Activated naive CD4-positive, alpha-beta T cell treated with anti-CD3 and anti-CD28 coated beads, Interleukin-2, amount 50 U/mL, for 24 hours (primary cell): ENCODE data around the gene TRPC4AP.

ENCODE experiments used
- H3K27ac Mint-ChIP-seq: one replicate; pipeline ENCODE4 v1.8.0; 2021; ENCODE audit warnings: mild to moderate bottlenecking, mixed read lengths
- H3K27me3 Mint-ChIP-seq: one replicate; pipeline ENCODE4 v1.8.0; 2021; ENCODE audit warnings: mixed read lengths
- H3K36me3 Mint-ChIP-seq: one replicate; pipeline ENCODE4 v1.8.0; 2021; ENCODE audit warnings: mixed read lengths
- H3K4me1 Mint-ChIP-seq: one replicate; pipeline ENCODE4 v1.8.0; 2021; ENCODE audit warnings: mixed read lengths
- H3K4me3 Mint-ChIP-seq: one replicate; pipeline ENCODE4 v1.8.0; 2021; ENCODE audit warnings: mild to moderate bottlenecking, mixed read lengths
- H3K9me3 Mint-ChIP-seq: one replicate; pipeline ENCODE4 v1.8.0; 2021; ENCODE audit warnings: mixed read lengths

Gene TRPC4AP

DNA sequence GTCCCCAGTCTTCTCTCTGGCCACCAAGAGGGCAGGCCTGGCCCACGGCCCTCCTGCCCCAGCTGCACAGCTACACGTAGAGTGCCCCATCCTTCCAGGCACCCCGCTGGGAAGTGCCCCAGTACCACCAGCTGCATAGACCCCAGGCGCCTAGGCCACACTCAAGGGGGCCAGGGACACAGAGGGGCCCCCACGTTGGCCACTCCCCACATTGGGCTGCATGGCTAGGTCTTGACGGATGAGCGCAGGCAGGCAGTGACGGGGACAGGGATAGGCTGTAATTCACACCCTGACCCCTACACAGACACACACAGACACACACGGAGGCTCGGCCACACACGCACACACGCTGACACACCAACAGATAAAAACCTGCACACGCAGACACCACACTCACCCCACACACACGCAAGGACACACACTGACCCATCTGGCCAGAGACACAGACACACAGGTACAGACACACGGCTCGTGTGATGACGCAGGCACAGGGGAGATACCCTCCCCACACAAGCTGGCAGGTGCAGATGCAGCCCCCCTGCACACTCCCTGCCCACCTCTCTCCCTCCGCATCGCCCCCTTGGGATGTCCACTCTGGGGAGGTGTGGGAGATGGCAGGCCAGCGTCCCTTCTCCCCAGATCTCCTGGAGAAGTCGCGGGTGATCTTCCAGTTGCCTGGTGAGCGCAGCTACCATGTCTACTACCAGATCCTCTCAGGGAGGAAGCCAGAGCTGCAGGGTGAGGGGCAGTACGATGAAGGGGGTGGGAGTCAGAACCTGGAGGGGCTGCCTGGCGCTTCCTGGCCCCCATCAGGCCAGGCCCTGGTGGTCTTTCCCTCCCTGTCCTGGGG is 106.9 kb downstream of the TRPC4AP start:
- no peak overlapping the region for H3K27ac Mint-ChIP-seq
- H3K4me3 Mint-ChIP-seq, result no peak overlapping the region
- H3K27me3 Mint-ChIP-seq, result no peaks in the 10 kb centered on the region

DNA sequence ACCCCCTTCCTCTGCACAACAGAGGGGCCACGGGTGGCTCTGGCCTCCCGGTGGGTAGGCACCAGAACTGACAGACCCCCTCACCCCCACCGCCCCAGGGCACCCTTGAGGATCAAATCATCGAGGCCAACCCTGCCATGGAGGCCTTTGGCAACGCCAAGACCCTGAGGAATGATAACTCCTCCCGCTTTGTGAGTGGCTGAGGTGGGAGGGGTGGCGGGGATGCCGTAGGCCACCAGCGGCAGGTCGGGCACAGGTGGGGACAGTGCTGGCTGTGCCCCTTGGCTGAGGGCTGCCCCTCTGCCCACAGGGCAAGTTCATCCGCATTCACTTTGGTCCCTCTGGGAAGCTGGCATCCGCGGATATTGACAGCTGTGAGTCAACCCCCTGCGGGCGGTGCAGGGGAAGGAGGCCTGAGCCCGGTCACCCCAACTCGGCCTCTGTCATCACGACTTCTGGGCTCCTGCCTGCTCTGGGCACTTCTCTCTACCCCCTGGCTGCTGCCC is 107.8 kb downstream of the TRPC4AP start:
- no peak overlapping the region for H3K4me3 Mint-ChIP-seq
- H3K9me3 Mint-ChIP-seq, result no peaks in the 10 kb centered on the region
- no peaks in the 10 kb centered on the region for H3K36me3 Mint-ChIP-seq
- H3K27me3 Mint-ChIP-seq, result no peaks in the 10 kb centered on the region
- H3K27ac Mint-ChIP-seq, result no peak overlapping the region
- H3K4me1 Mint-ChIP-seq, result no peaks in the 10 kb centered on the region

More for the DNA sequence above, 106.9 kb downstream of the TRPC4AP start:
- Mint-ChIP-seq H3K9me3 (no peaks in the 10 kb centered on the region), H3K36me3 (no peaks in the 10 kb centered on the region), H3K4me1 (no peaks in the 10 kb centered on the region)

DNA sequence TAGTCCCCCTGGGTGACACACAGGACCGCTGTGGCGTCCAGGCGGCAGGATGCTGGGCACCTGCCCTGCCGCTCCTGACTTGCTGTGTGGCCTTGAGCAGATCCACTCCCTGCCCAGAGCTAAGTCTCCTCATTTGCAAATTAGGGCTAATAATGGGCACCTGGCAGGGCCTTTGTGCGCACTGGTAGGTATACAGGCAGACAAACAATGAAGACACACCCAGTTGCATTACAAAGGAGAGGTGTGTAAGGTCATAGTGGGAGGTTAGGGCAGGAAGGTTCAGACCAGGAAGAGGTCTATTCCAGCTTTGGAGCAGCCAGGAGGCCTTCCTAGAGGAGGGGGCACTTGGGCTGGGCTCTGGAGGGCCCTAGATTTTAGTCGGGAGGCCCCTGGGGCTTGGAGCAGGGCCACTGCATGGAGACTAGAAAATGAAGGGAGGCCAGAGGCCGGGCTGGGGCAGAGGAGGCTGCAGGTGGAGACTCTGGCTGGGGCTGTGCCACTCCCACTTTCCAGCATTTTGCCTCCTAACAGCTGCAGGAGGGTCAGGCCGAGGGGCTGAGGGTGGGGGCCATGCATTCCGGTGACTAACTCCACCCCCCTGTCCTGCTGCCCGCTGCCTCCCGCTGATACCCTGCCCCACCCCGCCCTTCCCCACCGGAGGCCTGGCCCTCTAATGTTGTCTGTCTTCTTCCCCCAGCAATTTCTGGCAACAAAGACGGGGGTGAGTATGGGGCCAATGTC is 108.4 kb downstream of the TRPC4AP start:
- Mint-ChIP-seq H3K4me1 (no peaks in the 10 kb centered on the region), H3K27ac (no peak overlapping the region), H3K9me3 (no peaks in the 10 kb centered on the region), H3K36me3 (no peaks in the 10 kb centered on the region), H3K27me3 (no peaks in the 10 kb centered on the region), H3K4me3 (no peak overlapping the region)

DNA sequence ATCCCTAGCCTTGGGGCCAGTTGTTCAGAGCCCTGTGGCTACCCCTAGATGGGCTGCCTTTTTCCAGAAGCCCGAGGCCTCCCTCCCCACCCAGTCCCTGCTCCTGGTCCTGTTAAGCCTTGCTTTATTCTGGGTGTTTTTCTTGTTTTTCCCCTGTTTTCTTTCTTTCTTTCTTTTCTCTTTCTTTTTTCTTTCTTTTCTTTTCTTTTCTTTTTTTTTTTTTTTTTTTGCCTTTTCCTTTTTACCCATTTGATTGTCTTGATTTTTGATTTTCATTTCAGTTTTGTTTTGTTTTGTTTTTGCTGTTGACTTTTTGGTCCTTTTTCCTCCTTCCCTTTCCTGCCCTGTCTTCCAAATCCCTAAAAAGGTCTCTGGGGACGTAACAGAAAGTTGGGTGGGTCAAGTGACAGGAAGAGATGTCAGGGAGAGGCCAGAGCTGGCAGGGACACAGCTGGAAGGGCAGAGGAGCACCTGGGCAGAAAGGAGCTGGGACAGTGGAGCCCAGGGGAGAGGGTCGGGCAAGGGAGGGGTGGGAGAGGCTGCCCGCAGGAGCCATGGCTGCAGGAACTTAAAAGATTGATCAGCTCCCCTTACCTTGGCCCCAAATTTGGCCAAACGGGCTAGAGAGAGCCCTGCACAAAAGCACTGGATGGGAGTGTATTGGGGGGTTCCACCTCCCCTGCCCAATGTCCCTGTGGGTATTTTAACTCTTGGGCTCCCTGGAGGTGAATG is 109.4 kb downstream of the TRPC4AP start:
- H3K4me1 Mint-ChIP-seq, result no peaks in the 10 kb centered on the region
- H3K36me3 Mint-ChIP-seq, result no peaks in the 10 kb centered on the region
- no peak overlapping the region for H3K27ac Mint-ChIP-seq
- H3K27me3 Mint-ChIP-seq, result no peaks in the 10 kb centered on the region
- H3K4me3 Mint-ChIP-seq, result no peak overlapping the region
- H3K9me3 Mint-ChIP-seq, result no peaks in the 10 kb centered on the region

DNA sequence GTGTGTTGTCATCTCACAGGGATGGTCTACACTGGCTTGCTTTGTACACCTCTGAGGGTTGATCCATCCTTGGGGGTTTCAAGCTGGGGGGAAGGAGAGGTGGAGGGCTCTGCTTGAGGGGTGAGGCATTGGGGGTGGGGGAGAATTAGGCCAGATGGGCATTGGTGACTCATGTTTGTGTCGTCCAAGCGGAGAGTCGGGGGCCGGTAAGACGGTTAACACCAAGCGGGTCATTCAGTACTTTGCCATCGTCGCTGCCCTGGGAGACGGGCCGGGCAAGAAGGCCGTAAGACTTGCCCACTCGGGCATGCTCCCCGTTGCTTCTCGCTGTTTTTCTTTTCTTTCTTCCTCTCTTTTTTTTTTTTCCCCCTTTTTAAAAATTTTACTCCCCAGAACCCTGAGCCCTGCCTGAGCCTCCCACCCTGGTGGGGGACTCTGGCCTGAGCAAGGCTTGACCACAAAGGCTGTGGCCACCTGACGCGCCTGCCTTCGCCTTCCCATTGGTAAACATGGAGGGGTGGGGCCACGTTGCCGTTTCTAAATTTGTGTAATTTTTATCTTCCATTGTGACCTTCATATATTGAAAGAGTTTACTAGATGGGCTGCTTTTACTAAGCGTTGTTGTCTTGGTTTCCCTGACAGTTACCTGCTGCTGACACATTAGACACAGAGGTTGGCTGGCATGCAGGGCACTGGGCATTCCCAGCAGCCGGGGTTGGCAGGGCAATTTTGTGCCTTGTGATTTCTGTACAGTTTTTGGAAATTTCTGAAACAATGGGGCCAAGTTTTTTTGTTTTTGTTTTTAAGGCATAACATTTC is 110.1 kb downstream of the TRPC4AP start:
- Mint-ChIP-seq H3K27ac (no peak overlapping the region), H3K4me1 (no peaks in the 10 kb centered on the region), H3K36me3 (no peaks in the 10 kb centered on the region), H3K9me3 (no peaks in the 10 kb centered on the region), H3K4me3 (no peak overlapping the region), H3K27me3 (peaks cover 2% of the 10 kb centered on the region)

DNA sequence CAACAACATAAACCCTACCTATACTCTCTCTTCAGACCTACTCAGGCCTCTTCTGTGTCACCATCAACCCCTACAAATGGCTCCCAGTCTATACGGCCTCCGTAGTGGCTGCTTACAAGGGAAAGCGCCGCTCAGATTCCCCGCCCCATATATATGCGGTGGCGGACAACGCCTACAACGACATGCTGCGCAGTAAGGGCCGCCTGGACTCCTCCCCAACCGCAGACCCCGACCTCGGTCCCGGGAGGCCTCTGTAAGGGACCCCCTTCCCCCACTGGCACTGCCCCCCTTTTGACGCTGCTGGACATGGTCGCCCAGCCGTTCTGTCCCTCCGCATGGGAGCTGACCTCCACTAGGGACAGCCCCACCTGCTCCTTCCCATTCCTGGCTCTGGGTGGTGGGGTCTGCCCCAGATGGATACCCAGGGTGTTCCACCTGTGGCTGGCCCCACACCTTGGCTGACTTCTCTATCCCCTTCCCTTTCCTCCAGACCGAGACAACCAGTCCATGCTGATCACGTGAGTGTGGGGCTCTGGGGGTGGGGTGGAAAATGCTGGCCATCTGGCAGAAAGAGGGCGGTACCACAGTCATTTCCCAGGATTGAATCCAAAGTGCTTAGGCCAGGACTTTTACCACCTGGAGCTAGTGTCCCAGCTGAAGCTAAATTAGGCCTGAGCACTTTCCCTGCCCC is 111.9 kb downstream of the TRPC4AP start:
- H3K36me3 Mint-ChIP-seq, result no peaks in the 10 kb centered on the region
- H3K27me3 Mint-ChIP-seq, result peaks cover 6% of the 10 kb centered on the region
- H3K27ac Mint-ChIP-seq, result no peak overlapping the region
- no peak overlapping the region for H3K4me3 Mint-ChIP-seq
- H3K4me1 Mint-ChIP-seq, result no peaks in the 10 kb centered on the region
- H3K9me3 Mint-ChIP-seq, result no peaks in the 10 kb centered on the region

DNA sequence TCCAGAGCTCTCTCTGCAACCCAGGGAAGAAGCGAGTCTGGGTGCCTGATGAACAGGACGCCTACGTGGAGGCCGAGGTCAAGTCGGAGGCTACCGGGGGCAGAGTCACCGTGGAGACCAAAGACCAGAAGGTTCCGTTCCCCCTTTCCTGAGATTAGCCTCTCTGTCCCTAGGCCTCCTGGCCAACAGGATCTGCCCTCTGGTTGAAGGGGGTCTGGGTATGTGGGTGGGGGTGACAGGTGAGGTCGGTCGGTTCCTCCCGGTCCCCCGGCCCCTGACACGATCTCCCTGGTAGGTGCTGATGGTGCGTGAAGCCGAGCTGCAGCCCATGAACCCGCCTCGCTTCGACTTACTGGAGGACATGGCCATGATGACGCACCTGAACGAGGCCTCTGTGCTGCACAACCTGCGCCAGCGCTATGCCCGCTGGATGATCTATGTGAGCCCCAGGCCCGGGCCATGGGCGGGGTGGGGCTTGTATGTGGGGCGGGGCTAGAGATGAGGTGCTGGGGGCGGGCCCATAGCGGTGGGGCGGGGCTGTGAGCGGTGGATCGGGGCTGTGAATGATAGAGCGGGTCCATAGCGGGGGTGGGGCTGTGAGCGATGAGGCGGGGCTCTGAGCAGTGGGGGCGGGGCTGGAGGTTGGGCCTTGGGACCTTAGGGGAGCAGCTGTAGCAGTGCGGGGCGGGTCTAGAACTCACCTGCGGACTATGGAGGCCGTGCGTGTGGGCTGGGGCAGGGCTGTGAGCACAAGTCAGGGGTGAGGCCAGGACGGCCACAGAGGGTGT is 113.0 kb downstream of the TRPC4AP start:
- no peaks in the 10 kb centered on the region for H3K4me1 Mint-ChIP-seq
- no peaks in the 10 kb centered on the region for H3K36me3 Mint-ChIP-seq
- H3K27ac Mint-ChIP-seq, result no peak overlapping the region
- H3K9me3 Mint-ChIP-seq, result no peaks in the 10 kb centered on the region
- peaks cover 6% of the 10 kb centered on the region for H3K27me3 Mint-ChIP-seq
- no peak overlapping the region for H3K4me3 Mint-ChIP-seq

DNA sequence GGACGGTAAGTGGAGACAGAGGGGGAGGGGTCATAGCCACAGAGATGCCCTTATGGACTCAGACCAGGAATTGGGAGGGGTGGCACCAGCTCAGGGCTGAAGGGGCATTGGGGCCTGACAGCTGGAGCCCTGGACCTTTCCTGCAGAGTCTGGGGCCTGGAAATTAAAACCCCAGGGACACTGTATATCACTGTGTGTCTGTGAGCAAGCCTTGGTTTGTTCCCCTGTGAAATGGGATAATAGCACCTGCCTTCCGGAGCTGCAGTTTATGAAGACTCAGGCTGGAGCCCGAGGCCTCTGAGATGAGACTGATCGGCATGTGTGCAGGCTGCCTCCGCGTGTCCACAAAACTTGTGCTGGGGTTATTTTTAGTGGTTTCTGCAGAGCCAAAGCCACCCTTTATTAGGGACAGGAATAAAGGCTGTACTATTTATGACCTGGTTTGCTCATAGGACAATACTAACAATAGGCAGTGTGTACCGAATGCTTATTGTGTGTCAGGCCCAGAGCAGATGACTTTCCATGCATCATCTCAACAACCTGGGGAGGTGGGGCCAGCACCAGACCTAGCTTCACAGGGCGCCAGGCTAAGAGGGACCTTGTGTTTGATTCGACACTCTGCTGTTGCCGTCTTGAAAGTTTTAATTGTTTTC is 114.4 kb downstream of the TRPC4AP start:
- no peaks in the 10 kb centered on the region for H3K9me3 Mint-ChIP-seq
- H3K27me3 Mint-ChIP-seq, result peaks cover 6% of the 10 kb centered on the region
- no peaks in the 10 kb centered on the region for H3K4me1 Mint-ChIP-seq
- H3K27ac Mint-ChIP-seq, result no peak overlapping the region
- no peaks in the 10 kb centered on the region for H3K36me3 Mint-ChIP-seq
- no peak overlapping the region for H3K4me3 Mint-ChIP-seq

DNA sequence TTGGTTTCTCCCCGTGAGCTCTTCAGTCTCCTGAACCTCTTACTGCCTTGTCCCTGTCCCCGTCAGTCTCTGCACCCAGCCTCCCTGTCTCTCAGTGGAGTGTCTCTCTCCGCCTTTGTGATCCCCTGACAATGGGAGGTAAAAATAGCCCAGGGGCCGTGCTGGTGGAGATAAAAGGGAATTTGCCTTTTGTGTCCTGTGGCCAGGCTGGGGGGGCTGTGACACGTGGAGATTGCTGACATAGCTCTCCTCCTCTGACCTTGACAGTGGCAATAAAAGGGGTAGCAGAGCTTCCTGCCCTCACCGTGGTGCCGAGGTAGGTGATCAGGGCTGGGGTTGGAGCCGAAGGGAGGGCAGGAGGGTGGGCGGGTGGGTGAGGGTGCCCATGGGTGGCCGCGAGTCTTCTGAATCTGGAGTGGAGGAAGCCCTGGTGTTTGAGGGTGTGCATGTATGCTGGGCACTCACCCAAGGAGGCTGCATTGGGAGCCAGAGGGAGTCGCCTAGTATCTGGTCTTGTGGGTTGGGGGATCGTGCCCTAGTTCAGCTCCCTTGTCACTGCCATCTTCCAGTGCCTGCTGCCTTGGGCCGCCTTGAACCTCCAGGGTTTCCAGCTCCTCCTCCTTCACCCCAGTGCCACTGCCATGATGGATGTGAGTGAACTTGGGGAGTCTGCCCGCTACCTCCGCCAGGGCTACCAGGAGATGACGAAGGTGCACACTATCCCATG is 115.1 kb downstream of the TRPC4AP start:
- H3K27ac Mint-ChIP-seq, result no peak overlapping the region
- no peak overlapping the region for H3K4me3 Mint-ChIP-seq
- H3K9me3 Mint-ChIP-seq, result no peaks in the 10 kb centered on the region
- no peaks in the 10 kb centered on the region for H3K36me3 Mint-ChIP-seq
- no peaks in the 10 kb centered on the region for H3K4me1 Mint-ChIP-seq
- H3K27me3 Mint-ChIP-seq, result peaks cover 6% of the 10 kb centered on the region

DNA sequence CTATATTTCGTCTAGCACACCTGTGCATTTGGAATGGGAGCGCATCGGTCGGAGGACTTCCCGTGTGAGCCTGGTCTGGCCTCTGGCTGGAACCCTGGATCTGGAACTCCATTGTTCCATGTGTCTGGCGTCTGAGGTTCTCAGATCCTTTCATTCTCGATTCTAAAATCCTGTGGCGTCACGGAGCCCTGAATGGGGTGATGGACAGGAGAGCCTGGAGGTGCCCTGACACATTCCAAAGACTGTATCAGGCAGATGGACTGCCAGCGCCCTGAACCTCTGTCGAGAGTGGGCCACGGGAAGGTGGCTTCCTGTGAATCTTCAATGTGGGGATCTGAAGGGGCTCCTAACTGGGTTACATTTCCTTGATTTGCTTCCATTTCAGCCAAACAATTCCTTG is 116.3 kb downstream of the TRPC4AP start:
- H3K27ac Mint-ChIP-seq, result no peak overlapping the region
- no peak overlapping the region for H3K4me3 Mint-ChIP-seq
- H3K36me3 Mint-ChIP-seq, result no peaks in the 10 kb centered on the region
- peaks cover 6% of the 10 kb centered on the region for H3K27me3 Mint-ChIP-seq
- H3K9me3 Mint-ChIP-seq, result no peaks in the 10 kb centered on the region
- H3K4me1 Mint-ChIP-seq, result no peaks in the 10 kb centered on the region

DNA sequence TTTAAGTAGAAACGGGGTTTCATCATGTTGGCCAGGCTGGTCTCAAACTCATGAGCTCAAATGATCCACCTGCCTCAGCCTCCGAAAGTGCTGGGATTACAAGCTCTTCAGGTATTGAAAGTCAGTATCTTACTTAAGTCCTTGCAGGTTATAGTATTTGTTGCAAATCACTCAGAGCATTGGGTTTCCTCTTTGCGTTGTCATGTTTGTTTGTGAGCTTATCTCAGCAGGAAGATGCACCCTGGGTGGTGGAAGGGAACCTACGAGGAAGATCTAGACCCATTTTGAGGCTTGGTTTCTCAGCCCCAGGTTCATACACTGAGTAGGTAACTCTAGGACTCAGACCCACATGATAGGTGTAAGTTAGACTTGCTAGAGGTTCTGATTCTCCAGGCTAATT is 118.4 kb downstream of the TRPC4AP start:
- H3K9me3 Mint-ChIP-seq, result no peaks in the 10 kb centered on the region
- H3K27me3 Mint-ChIP-seq, result peaks cover 6% of the 10 kb centered on the region
- H3K36me3 Mint-ChIP-seq, result no peaks in the 10 kb centered on the region
- H3K27ac Mint-ChIP-seq, result no peak overlapping the region
- H3K4me3 Mint-ChIP-seq, result no peak overlapping the region
- H3K4me1 Mint-ChIP-seq, result no peaks in the 10 kb centered on the region

DNA sequence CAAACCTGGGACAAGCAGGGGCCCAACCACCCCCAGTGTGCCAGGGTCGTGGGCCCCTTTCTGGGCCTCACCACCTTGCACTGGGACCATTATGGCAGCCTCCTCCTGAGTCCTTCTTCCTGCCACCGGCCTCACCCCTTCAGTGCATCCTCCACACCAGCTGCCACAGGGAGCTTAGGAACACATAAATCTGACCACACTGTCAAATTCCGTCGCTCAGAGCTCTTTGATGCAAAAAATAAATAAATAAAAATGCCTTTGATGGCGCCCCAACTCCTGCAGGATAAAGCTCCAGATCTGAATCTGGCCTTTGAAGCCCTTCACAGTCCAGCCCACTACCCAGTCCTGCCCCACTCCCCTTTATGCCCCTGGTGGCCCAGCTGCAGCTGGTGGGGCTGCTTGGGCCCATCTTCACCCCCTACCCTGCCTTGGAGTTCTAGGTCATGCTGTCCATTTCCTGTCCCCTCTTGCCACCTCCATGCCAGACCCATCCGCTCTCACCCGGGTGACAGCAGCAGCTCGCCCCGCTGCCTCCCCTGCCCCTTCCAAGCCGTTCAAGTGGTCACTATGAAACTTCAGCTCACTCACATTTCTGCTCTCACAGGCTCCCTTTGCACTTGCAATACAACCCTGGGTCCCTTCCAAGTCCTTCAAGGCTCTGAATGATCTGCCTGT is 120.9 kb downstream of the TRPC4AP start:
- Mint-ChIP-seq H3K9me3 (no peaks in the 10 kb centered on the region), H3K27ac (no peak overlapping the region), H3K27me3 (peaks cover 4% of the 10 kb centered on the region), H3K4me3 (no peak overlapping the region), H3K4me1 (no peaks in the 10 kb centered on the region), H3K36me3 (no peaks in the 10 kb centered on the region)
